Endothelial cell of umbilical vein (primary cell): ENCODE results near the gene GLB1L2. TPM values are rescaled to one million over a fixed set of nuclear protein-coding genes. Genes with fewer than 3 reads are reported as not detected.

Source experiments
- BruUV-seq: library from RNA; stranded (reverse); fragments of 400-500 nt; replicated peaks from 2 replicates; lab custom pipeline; 2021; lab: Mats Ljungman, UMichigan
- CTCF ChIA-PET: fragments of 300-600, 350-600 bp; sonication (Branson Sonifier 250); formaldehyde crosslinking; loops from one replicate; lab custom pipeline; 2021; ENCODE audit warnings: antibody characterized with exemption, inconsistent platforms; lab: Charles Lee
- POLR2A ChIA-PET: fragments of 300-600, 350-600 bp; sonication (Branson Sonifier 250); formaldehyde crosslinking; loops from one replicate; lab custom pipeline; 2021; ENCODE audit warnings: antibody characterized with exemption, inconsistent platforms; lab: Charles Lee
- DNase-seq: peaks from one replicate; pipeline ENCODE4 v3.0.0-alpha.2; 2011; ENCODE audit warnings: low read depth, low spot score
- FAIRE-seq: peaks from 2 replicates; lab custom pipeline; 2011; peaks lifted over from hg19 to GRCh38; lab: Jason Lieb, UNC
- H2AFZ ChIP-seq: 2 replicates; pipeline ENCODE4 v1.6.0; 2012; ENCODE audit warnings: low read depth, low read length, control low read depth, inconsistent platforms
- H3K27ac ChIP-seq: 2 replicates; pipeline ENCODE4 v1.5.1; 2011; ENCODE audit warnings: low read depth, mild to moderate bottlenecking, control low read depth, low read length, moderate library complexity; ENCODE audit not compliant: insufficient read depth
- H3K27me3 ChIP-seq, 2 experiments: 2 replicates each; pipeline versions ENCODE4 v1.6.0 to v1.6.1; 2011; ENCODE audit warnings: low read length in 2 of 2, mixed read lengths in 1 of 2; ENCODE audit not compliant: control insufficient read depth in 2 of 2, insufficient read depth in 2 of 2
- H3K36me3 ChIP-seq, 2 experiments: 2 replicates in 1 of 2; 3 replicates in 1 of 2; pipeline ENCODE4 v1.5.1; 2011; ENCODE audit warnings: low read length in 2 of 2, mild to moderate bottlenecking in 1 of 2, moderate library complexity in 1 of 2; ENCODE audit not compliant: control insufficient read depth in 2 of 2, insufficient read depth in 2 of 2; ENCODE audit errors: extremely low read depth in 1 of 2
- H3K4me1 ChIP-seq: 3 replicates; pipeline ENCODE4 v1.5.1; 2011; ENCODE audit warnings: mild to moderate bottlenecking, low read length; ENCODE audit not compliant: control insufficient read depth, insufficient read depth; ENCODE audit errors: extremely low read depth
- H3K4me2 ChIP-seq: 2 replicates; pipeline ENCODE4 v1.6.1; 2011; ENCODE audit warnings: low read length, control low read depth, mixed read lengths; ENCODE audit not compliant: insufficient read depth
- H3K4me3 ChIP-seq, 3 experiments: fragments of 200-600 bp in 1 of 3; sonication (generic), shearing (Covaris generic) in 1 of 3; replicated peaks in 1 of 3; 2 replicates each; pipeline ENCODE4 v1.5.1; 2011 to 2016; ENCODE audit warnings: control low read depth in 3 of 3, low read length in 3 of 3, mild to moderate bottlenecking in 2 of 3, inconsistent platforms in 1 of 3, low read depth in 1 of 3, moderate library complexity in 1 of 3; ENCODE audit not compliant: insufficient read depth in 1 of 3
- H3K79me2 ChIP-seq: 2 replicates; pipeline ENCODE4 v1.6.0; 2012; ENCODE audit warnings: low read length, inconsistent platforms; ENCODE audit not compliant: control insufficient read depth, insufficient read depth
- H3K9ac ChIP-seq: replicated peaks from 2 replicates; pipeline ENCODE3; 2011; ENCODE audit warnings: low read length, control low read depth; ENCODE audit not compliant: insufficient read depth; ENCODE audit errors: extremely low read depth
- H3K9me1 ChIP-seq: replicated peaks from 3 replicates; pipeline ENCODE4 v1.6.0; 2011; ENCODE audit warnings: mild to moderate bottlenecking, low read length; ENCODE audit not compliant: control insufficient read depth, insufficient read depth; ENCODE audit errors: extremely low read depth
- H3K9me3 ChIP-seq: replicated peaks from 2 replicates; pipeline ENCODE4 v1.5.1; 2012; ENCODE audit warnings: low read length, inconsistent platforms; ENCODE audit not compliant: control insufficient read depth, insufficient read depth
- H4K20me1 ChIP-seq: replicated peaks from 2 replicates; pipeline ENCODE3; 2011; ENCODE audit warnings: mild to moderate bottlenecking, low read length; ENCODE audit not compliant: control insufficient read depth, insufficient read depth; ENCODE audit errors: extremely low read depth
- CTCF ChIP-seq, 2 donors: IDR thresholded peaks; 1 replicate in 1 of 2; 2 replicates in 1 of 2; pipeline ENCODE4 v1.5.1; 2011; ENCODE audit warnings: low read length in 2 of 2, mild to moderate bottlenecking in 2 of 2, moderate library complexity in 2 of 2, control low read depth in 1 of 2, inconsistent platforms in 1 of 2, low read depth in 1 of 2; ENCODE audit not compliant: insufficient read depth in 1 of 2; ENCODE audit errors: extremely low read depth in 1 of 2
- EZH2 ChIP-seq: IDR thresholded peaks from 2 replicates; pipeline ENCODE4 v1.6.1; 2012; ENCODE audit warnings: borderline replicate concordance, low read depth, mild to moderate bottlenecking, moderate library complexity, low read length, inconsistent platforms; ENCODE audit not compliant: severe bottlenecking
- FOS ChIP-seq: IDR thresholded peaks from 2 replicates; pipeline ENCODE4 v1.6.1; 2011; ENCODE audit warnings: mild to moderate bottlenecking, low read length, moderate library complexity, borderline replicate concordance; ENCODE audit not compliant: insufficient read depth
- GATA2 ChIP-seq: IDR thresholded peaks from 2 replicates; pipeline ENCODE4 v1.7.0; 2011; ENCODE audit warnings: low read depth, mild to moderate bottlenecking, moderate library complexity, mixed read lengths, low read length; ENCODE audit not compliant: insufficient read length, insufficient read depth
- JUN ChIP-seq: IDR thresholded peaks from 2 replicates; pipeline ENCODE4 v1.6.1; 2011; ENCODE audit warnings: borderline replicate concordance, low read depth; ENCODE audit not compliant: insufficient read length, insufficient read depth
- MYC ChIP-seq: IDR thresholded peaks from one replicate; pipeline ENCODE4 v1.6.1; 2011; ENCODE audit warnings: mild to moderate bottlenecking, low read depth, low read length
- POLR2A ChIP-seq: IDR thresholded peaks from 2 replicates; pipeline ENCODE4 v1.6.1; 2012; ENCODE audit warnings: low read depth, mild to moderate bottlenecking, control low read depth, low read length
- POLR2AphosphoS5 ChIP-seq: IDR thresholded peaks from 2 replicates; pipeline ENCODE4 v1.6.1; 2012; ENCODE audit warnings: low read depth, mild to moderate bottlenecking, control low read depth, low read length, moderate library complexity; ENCODE audit not compliant: insufficient read depth
- dilution Hi-C: fragments of 300-500 bp; cut with MboI; formaldehyde crosslinking; loops from one replicate; pipeline ENCODE4 v1.15.0; 2019; ENCODE audit warnings: low sequenced_read_pairs; ENCODE audit not compliant: extremely low pct_ligation_motif_present
- intact Hi-C: fragments of 100-400 bp; cut with micrococcal nuclease; formaldehyde crosslinking; loops from one replicate; pipeline ENCODE4 v1.10.0; 2022
- polyA plus RNA-seq, 4 experiments: library from polyadenylated mRNA; depleted of rRNA in 3 of 4; stranded (reverse) in 3 of 4; unstranded in 1 of 4; fragments of >200 nt; gene quantifications; 2 replicates each; pipeline versions ENCODE4 v1.2.1 to v1.2.3, GENCODE V29; 2011 to 2012; ENCODE audit warnings: missing spikeins in 1 of 4
- total RNA-seq: library from RNA; stranded (reverse); gene quantifications from 2 replicates; pipeline ENCODE4 v1.2.3, GENCODE V29; 2021
- TF ChIP-seq, protein P1 (sequence below): IDR thresholded peaks from 2 replicates; pipeline ENCODE4 v1.6.1; 2011; ENCODE audit not compliant: insufficient read depth, insufficient read length

Gene GLB1L2
- total and polyA plus RNA-seq, 2 donors (not counting 3 experiments of a cell fraction or from before 2014, with no cell fraction given): 0.55 to 0.59 TPM

- CTCF ChIA-PET: no interaction called here
- Histone ChIP-seq H3K9me3 (no peaks in the 10 kb centered on the region), H3K36me3 (no peaks in the 10 kb centered on the region), H3K4me3 (no peak overlapping the region), H3K27me3 (no peaks in the 10 kb centered on the region), H3K79me2 (no peaks in the 10 kb centered on the region), H3K9me1 (no peaks in the 10 kb centered on the region), H4K20me1 (no peaks in the 10 kb centered on the region), H2AFZ (no peak overlapping the region), H3K9ac (no peak overlapping the region), H3K4me1 (no peaks in the 10 kb centered on the region), H3K27ac (no peak overlapping the region), H3K4me2 (no peak overlapping the region)
- intact Hi-C loops: no loop called here
- TF ChIP-seq FOS (no peak), EZH2 (no peak), CTCF (IDR thresholded peaks at IDR 0.05; ENCODE audit: extremely low read depth in 1 of 2, insufficient read depth in 1 of 2, low read depth in 1 of 2, low read length in 2 of 2) (no peak), POLR2A (no peak), MYC (no peak), GATA2 (no peak), POLR2AphosphoS5 (no peak), JUN (no peak)
- TF ChIP-seq, protein P1, sequence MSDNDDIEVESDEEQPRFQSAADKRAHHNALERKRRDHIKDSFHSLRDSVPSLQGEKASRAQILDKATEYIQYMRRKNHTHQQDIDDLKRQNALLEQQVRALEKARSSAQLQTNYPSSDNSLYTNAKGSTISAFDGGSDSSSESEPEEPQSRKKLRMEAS: no peak
- no TSS peak for BruUV-seq
- DNase-seq (no peak), FAIRE-seq (no peak)
- dilution Hi-C loops: no loop called here
- POLR2A ChIA-PET: no interaction called here
Measured at GRCh38 chr11:134363592-134363991, 31.8 kb downstream of the GLB1L2 start.
